ENCODE data around the gene TCF4. TPM values are rescaled to one million over a fixed set of nuclear protein-coding genes. Genes with fewer than 3 reads are reported as not detected.
A peak's percentile ranks its signal among the peaks of the same experiment; 100 is the strongest.

Gene TCF4
- polyA plus RNA-seq, 1 experiment: 47.3 TPM

DNA sequence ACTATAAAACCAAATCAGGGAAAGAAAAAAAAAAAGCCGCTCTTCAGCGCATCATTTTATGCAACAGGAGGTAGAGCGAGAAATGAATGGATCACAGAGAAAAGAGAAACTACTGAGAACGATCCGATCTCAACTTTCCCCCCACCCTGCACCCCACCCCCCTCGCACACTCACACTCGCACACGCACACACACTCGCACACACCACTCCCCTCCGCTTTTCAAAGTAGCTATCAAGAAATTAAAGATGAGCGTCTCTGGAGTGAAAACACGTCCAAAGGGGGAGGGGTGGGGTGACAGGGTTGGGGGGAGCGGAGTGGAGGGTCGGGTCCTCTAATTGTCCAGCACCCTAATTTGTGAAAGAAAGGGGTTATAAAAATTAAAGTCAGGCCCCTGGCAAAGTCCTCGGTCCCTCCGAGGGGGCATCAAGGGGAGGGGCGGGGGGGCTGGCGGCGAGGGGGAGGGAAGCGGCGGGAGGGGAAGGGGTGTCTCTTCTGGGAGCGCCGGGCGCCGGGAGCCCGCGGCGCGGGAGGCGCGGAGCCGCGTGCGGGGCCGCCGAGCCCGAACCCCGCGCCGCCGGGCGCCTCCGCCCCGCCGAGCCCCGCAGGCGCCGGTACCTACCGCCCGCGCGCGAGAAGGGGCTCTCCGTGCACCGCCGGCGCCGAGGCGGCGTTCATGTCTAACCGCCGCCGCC is 428 bp downstream of the TCF4 start:
- no peak overlapping the region for H3K27ac ChIP-seq (ENCODE audit: low read depth, low read length)
- H3K9me3 ChIP-seq (ENCODE audit: control insufficient read depth, insufficient read depth, low read length): no peaks in the 10 kb centered on the region
- no peaks in the 10 kb centered on the region for H3K27me3 ChIP-seq (ENCODE audit: control insufficient read depth, insufficient read depth, low read length)
- no peak for TF ChIP-seq CTCF (IDR thresholded peaks at IDR 0.05; ENCODE audit: low read depth, low read length)
- H3K4me3 ChIP-seq (ENCODE audit: low read depth, low read length): peak overlapping the region; percentile 64
- ChIA-PET CTCF (interaction anchor here (0.7 to 1.5 kb wide), 4 partner anchors 154 to 989 kb away, joined by 5 to 6 read pairs (median 6); no protein-coding TSS in a partner anchor), POLR2A (interaction anchor here (0.7 kb wide), 1 partner anchor 552 kb away, joined by 3 read pairs; no protein-coding TSS in a partner anchor)
- no peak for DNase-seq (ENCODE audit: low read depth, low spot score)

GRCh38 chr18:55585920-55586561 is 2.0 kb downstream of the TCF4 start:
- Histone ChIP-seq H3K4me3 (ENCODE audit: low read depth, low read length) (peak overlapping the region; percentile 64), H3K27me3 (ENCODE audit: control insufficient read depth, insufficient read depth, low read length) (no peaks in the 10 kb centered on the region), H3K27ac (ENCODE audit: low read depth, low read length) (no peak overlapping the region), H3K9me3 (ENCODE audit: control insufficient read depth, insufficient read depth, low read length) (no peaks in the 10 kb centered on the region)
- ChIA-PET POLR2A (no interaction called here), CTCF (interaction anchor here (0.6 to 1.5 kb wide), 5 partner anchors 242 to 990 kb away, joined by 3 to 6 read pairs (median 5); no protein-coding TSS in a partner anchor)
- TF ChIP-seq CTCF (IDR thresholded peaks at IDR 0.05; ENCODE audit: low read depth, low read length): no peak
- DNase-seq (ENCODE audit: low read depth, low spot score): no peak

DNA sequence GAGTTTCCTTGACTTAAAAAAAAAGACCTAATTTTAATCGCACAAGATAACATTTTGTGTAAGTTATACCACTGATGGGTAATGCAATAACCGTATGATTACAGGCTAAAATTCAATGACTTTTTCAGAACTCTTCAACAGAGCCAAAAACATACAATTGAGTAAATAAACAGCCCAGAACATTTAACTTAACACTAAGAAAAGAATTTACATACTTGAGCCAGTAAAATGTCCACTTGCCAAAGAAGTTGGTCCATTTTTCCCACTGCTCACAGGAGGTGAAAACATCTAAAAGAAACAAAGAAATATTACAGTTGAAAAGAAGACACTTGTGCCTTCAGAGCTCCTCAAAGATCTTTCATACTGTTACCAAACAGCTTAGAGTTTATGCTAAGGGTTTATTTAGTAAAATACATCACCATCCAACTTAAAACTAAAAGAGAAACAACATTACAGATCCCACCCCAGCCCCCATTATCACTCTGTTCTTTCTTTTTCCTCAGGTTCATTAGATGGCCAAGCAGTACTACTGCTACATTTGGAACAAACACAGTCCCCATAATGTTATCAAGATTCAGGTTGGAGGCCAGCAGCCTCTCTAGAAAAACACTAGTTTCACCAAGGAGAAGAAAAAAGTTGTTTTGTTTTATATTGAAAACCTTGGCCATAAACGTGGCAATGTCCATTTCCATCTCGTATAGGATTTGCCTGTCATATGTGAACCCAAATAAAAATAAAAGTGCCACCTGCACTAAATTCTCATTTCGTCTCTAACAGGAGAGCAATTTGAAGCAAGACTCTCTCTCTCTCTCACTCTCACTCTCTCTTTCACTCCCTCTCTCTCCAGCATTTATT is 2.7 kb downstream of the TCF4 start:
- H3K4me3 ChIP-seq (ENCODE audit: low read depth, low read length): peak overlapping the region; percentile 64
- no peaks in the 10 kb centered on the region for H3K27me3 ChIP-seq (ENCODE audit: control insufficient read depth, insufficient read depth, low read length)
- POLR2A ChIA-PET: no interaction called here
- no peak for DNase-seq (ENCODE audit: low read depth, low spot score)
- H3K27ac ChIP-seq (ENCODE audit: low read depth, low read length): no peak overlapping the region
- CTCF ChIA-PET: interaction anchor here (1.2 kb wide), 2 partner anchors 170 to 351 kb away, joined by 4 read pairs; no protein-coding TSS in a partner anchor
- no peak for TF ChIP-seq CTCF (IDR thresholded peaks at IDR 0.05; ENCODE audit: low read depth, low read length)
- no peaks in the 10 kb centered on the region for H3K9me3 ChIP-seq (ENCODE audit: control insufficient read depth, insufficient read depth, low read length)

GRCh38 chr18:55584201-55584600 is 3.8 kb downstream of the TCF4 start:
- no peaks in the 10 kb centered on the region for H3K9me3 ChIP-seq (ENCODE audit: control insufficient read depth, insufficient read depth, low read length)
- ChIA-PET POLR2A (no interaction called here), CTCF (interaction anchor here (0.6 to 1.2 kb wide), 2 partner anchors 169 to 242 kb away, joined by 3 to 4 read pairs; no protein-coding TSS in a partner anchor)
- peak overlapping the region; percentile 23 for H3K4me3 ChIP-seq (ENCODE audit: low read depth, low read length)
- no peak for TF ChIP-seq CTCF (IDR thresholded peaks at IDR 0.05; ENCODE audit: low read depth, low read length)
- DNase-seq (ENCODE audit: low read depth, low spot score): no peak
- H3K27me3 ChIP-seq (ENCODE audit: control insufficient read depth, insufficient read depth, low read length): no peaks in the 10 kb centered on the region
- no peak overlapping the region for H3K27ac ChIP-seq (ENCODE audit: low read depth, low read length)

Data from AG04450 (cell line).